Gastrocnemius medialis (tissue), 4 donors: ENCODE data around the gene PLS3. TPM values are rescaled to one million over a fixed set of nuclear protein-coding genes. Genes with fewer than 3 reads are reported as not detected.

Experiments
- ATAC-seq, 2 donors: fragments of 150-250 bp; one replicate each; pipeline ENCODE4 v1.9.1; 2016
- DNase-seq, 2 donors: peaks; one replicate each; pipeline ENCODE4 v3.0.0-alpha.2; 2019
- H3K27ac ChIP-seq, 4 donors: fragments of 200-600 bp; sonication (generic); 1 replicate in 1 of 4; 2 replicates in 3 of 4; pipeline ENCODE4 v1.5.1; 2016 to 2018; ENCODE audit warnings: mild to moderate bottlenecking in 2 of 4, moderate library complexity in 1 of 4
- H3K27me3 ChIP-seq, 3 donors: fragments of 200-600 bp; sonication (generic) in 2 of 3; 1 replicate in 1 of 3; 2 replicates in 2 of 3; pipeline versions ENCODE4 v1.5.1 to v1.6.0; 2016 to 2019; ENCODE audit warnings: mild to moderate bottlenecking in 1 of 3, moderate library complexity in 1 of 3
- H3K36me3 ChIP-seq, 2 donors: fragments of 200-600 bp; sonication (generic) in 1 of 2; one replicate each; pipeline ENCODE4 v1.5.1; 2017 to 2018
- H3K4me1 ChIP-seq, 2 donors: fragments of 200-600 bp; sonication (generic) in 1 of 2; one replicate each; pipeline ENCODE4 v1.5.1; 2016 to 2017; ENCODE audit warnings: mild to moderate bottlenecking in 2 of 2
- H3K4me3 ChIP-seq, 4 donors: fragments of 200-600 bp; sonication (generic) in 3 of 4; 1 replicate in 1 of 4; 2 replicates in 3 of 4; pipeline ENCODE4 v1.5.1; 2016 to 2019; ENCODE audit warnings: mild to moderate bottlenecking in 2 of 4
- H3K9me3 ChIP-seq, 3 donors: fragments of 200-600 bp; sonication (generic) in 2 of 3; 1 replicate in 1 of 3; 2 replicates in 2 of 3; pipeline ENCODE4 v1.5.1; 2016 to 2019
- CTCF ChIP-seq, 5 experiments: fragments of 450-650 bp in 3 of 5; fragments of 200-600 bp in 2 of 5; sonication (generic) in 2 of 5; IDR thresholded peaks in 4 of 5; conservative IDR thresholded peaks in 1 of 5; 1 replicate in 4 of 5; 2 replicates in 1 of 5; pipeline ENCODE4 v1.5.1; 2016 to 2019; ENCODE audit warnings: antibody characterized with exemption in 5 of 5, mild to moderate bottlenecking in 3 of 5, moderate library complexity in 3 of 5
- POLR2A ChIP-seq, 2 donors: fragments of 450-650 bp; IDR thresholded peaks; one replicate each; pipeline ENCODE4 v1.6.1; 2017; ENCODE audit warnings: antibody characterized with exemption in 2 of 2, mild to moderate bottlenecking in 2 of 2, moderate library complexity in 2 of 2
- in situ Hi-C, 4 donors: fragments of 200-750 bp; cut with MboI; loops; one replicate each; pipeline versions ENCODE4 v1.15.0 to v1.8.0; 2017; ENCODE audit warnings: low sequenced_read_pairs in 4 of 4
- intact Hi-C: fragments of 100-400 bp; cut with DNase I; formaldehyde crosslinking; loops from one replicate; pipeline ENCODE4 v1.15.1; 2023; ENCODE audit warnings: low total_unique reads
- total RNA-seq, 4 donors: library from RNA; depleted of rRNA; stranded (reverse); fragments of >200 nt; gene quantifications; one replicate each; pipeline versions ENCODE4 v1.1.0 to v1.2.3, GENCODE V29; 2016

The PLS3 gene
- total RNA-seq, 4 donors from 2014 or later = 15.8 to 23.1 (median 19.5) TPM

DNA sequence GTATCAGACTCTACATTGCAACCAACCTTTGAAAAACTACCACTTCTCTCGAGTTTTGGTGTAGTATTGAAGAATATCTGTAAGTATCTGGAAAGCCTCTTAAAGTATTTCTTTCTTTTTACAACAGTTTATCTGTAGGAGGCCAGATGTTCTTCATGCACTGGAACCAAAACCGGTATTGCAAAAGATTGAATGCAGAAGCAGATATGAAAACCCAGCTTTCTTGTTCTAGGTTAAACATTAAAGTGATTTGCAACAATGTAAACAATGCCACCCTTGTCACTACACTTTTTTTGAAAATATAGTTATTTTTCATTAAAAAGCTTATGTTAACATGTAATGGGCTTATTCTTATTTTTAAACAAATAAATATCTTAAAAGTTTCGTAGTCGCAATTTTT, 27.2 kb downstream of the PLS3 start:
- Histone ChIP-seq H3K9me3 (no peaks in the 10 kb centered on the region), H3K27me3 (no peaks in the 10 kb centered on the region), H3K36me3 (no peaks in the 10 kb centered on the region), H3K4me1 (peaks cover 5 to 29% of the 10 kb centered on the region in 2 donors), H3K27ac (no peak overlapping the region), H3K4me3 (no peak overlapping the region)
- in situ Hi-C loops (no loop called here), intact Hi-C loops (no loop called here)
- DNase-seq (no peak), ATAC-seq (no peak)
- TF ChIP-seq POLR2A (IDR thresholded peaks at IDR 0.05) = no peak
- TF ChIP-seq CTCF (IDR thresholded peaks at IDR 0.05 in 4 of 5, conservative IDR thresholded peaks at IDR 0.05 in 1 of 5) = no peak

DNA sequence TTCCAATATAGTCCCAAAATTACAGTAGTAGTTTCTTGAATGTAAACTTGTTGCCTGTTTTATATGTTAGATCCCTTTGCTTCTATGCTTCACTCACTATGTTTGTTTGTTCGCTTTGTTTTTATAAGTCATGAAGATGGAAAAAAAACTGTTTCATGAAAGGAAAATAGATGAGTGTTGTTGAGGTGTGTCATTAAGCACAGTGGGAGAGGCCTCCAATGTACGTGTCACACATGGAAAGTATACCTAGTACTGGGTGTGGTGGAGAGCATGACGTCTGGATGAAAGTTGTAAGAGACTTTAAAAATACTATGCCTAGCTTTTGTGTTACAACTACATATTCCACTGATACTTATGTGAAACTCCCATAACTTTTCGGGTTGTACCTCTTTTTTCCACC, 28.4 kb downstream of the PLS3 start:
- no peak for DNase-seq
- in situ Hi-C loops (no loop called here), intact Hi-C loops (no loop called here)
- TF ChIP-seq POLR2A (IDR thresholded peaks at IDR 0.05) = no peak
- no peak for TF ChIP-seq CTCF (IDR thresholded peaks at IDR 0.05 in 4 of 5, conservative IDR thresholded peaks at IDR 0.05 in 1 of 5)
- H3K4me1 ChIP-seq = peaks cover 0 to 18% of the 10 kb centered on the region in 2 donors
- peak overlapping the region in 3 of 4 donors; percentile 14 to 84 (median 35) for H3K27ac ChIP-seq
- H3K36me3 ChIP-seq = no peaks in the 10 kb centered on the region
- H3K27me3 ChIP-seq = no peaks in the 10 kb centered on the region
- no peak for ATAC-seq
- no peaks in the 10 kb centered on the region for H3K9me3 ChIP-seq
- H3K4me3 ChIP-seq = no peak overlapping the region

- H3K9me3 ChIP-seq = no peaks in the 10 kb centered on the region
- in situ Hi-C loops = no loop called here
- TF ChIP-seq POLR2A (IDR thresholded peaks at IDR 0.05) = no peak
- TF ChIP-seq CTCF (IDR thresholded peaks at IDR 0.05 in 4 of 5, conservative IDR thresholded peaks at IDR 0.05 in 1 of 5) = no peak
- H3K4me1 ChIP-seq = peaks cover 0 to 15% of the 10 kb centered on the region in 2 donors
- DNase-seq (no peak), ATAC-seq (no peak)
- H3K36me3 ChIP-seq = no peaks in the 10 kb centered on the region
- intact Hi-C loops = no loop called here
- peak overlapping the region in 2 of 4 donors; percentile 0 to 42 for H3K4me3 ChIP-seq
- H3K27ac ChIP-seq = peak overlapping the region; percentile 67 to 84 (median 78)
- no peaks in the 10 kb centered on the region for H3K27me3 ChIP-seq
Measured at GRCh38 chrX:115591420-115591819, 30.4 kb downstream of the PLS3 start.

DNA sequence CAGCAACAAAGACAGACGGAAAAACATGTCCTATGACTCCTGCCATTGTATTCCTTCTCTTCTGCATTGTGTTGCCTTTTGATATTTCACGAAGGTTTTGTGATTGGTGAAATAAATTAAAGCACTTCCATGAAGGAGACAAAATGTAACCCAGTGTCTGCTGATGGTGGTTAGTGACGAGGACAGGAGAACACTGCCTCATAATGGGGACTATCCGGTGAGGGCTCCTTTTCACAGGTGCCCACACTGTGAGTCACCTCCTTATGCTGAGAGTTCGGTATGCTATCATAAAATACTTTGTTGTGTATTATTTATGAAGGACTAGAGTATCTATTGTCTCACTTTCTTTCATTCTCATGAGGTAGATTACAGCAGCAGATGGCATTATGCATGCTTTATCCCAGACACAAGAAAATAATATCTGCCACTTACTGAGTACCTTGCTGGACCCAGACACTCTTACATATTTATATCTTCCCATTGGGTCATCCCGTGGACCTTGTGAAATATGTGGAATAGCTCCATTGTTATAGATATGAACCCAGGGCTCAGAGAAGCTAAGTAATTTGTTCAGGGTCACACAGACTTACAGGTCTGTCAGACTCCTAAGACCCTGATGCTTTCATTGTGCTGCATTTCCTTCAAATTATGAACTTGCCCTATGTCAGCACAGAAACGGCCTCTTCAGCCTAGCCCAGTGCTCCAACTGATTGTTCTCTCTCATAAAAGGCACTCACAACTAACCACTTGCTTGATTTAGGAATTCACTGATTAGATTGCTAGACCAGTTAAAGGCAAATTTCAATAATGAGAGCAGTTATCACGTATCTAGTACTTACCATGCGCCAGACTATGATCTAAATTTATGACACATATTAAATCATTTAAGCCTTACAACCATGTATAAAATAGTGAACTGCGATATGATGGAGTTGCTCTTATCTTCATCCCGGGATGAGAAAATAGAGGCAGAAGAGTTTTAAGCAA, 31.2 kb downstream of the PLS3 start:
- H3K36me3 ChIP-seq = no peaks in the 10 kb centered on the region
- DNase-seq (no peak), ATAC-seq (peak; percentile 58 to 64)
- no peaks in the 10 kb centered on the region for H3K9me3 ChIP-seq
- peak overlapping the region; percentile 27 to 42 (median 34) for H3K4me3 ChIP-seq
- intact Hi-C loops = no loop called here
- no peaks in the 10 kb centered on the region for H3K27me3 ChIP-seq
- H3K4me1 ChIP-seq = peaks cover 0 to 17% of the 10 kb centered on the region in 2 donors
- peak overlapping the region; percentile 67 to 84 (median 78) for H3K27ac ChIP-seq
- no peak for TF ChIP-seq CTCF (IDR thresholded peaks at IDR 0.05 in 4 of 5, conservative IDR thresholded peaks at IDR 0.05 in 1 of 5)
- in situ Hi-C loops = no loop called here
